Cardiac muscle cell (in vitro differentiated cells and primary cell): ENCODE data around the gene FMN2. TPM values are rescaled to one million over a fixed set of nuclear protein-coding genes. Genes with fewer than 3 reads are reported as not detected.
"Not testable (repeated sequence)": the region's sequence is repeated elsewhere in the genome, so short reads cannot be mapped to it uniquely, and the experiment has no call there.

Source experiments
- DNase-seq, 2 donors: peaks; one replicate each; pipeline versions ENCODE4 v3.0.0 to v3.0.0-alpha.2; 2010 to 2017; ENCODE audit warnings: low read depth in 1 of 2, low spot score in 1 of 2
- H3K27ac ChIP-seq: fragments of 200-600 bp; sonication (generic); 2 replicates; pipeline ENCODE4 v1.5.1; 2016
- H3K27me3 ChIP-seq: fragments of 200-600 bp; sonication (generic); 2 replicates; pipeline ENCODE4 v1.6.0; 2016; ENCODE audit warnings: control low read depth
- H3K36me3 ChIP-seq: fragments of 200-600 bp; sonication (generic); 2 replicates; pipeline ENCODE4 v1.5.1; 2016; ENCODE audit warnings: control low read depth
- H3K4me1 ChIP-seq: fragments of 200-600 bp; sonication (generic); 2 replicates; pipeline ENCODE4 v1.8.1; 2017; ENCODE audit warnings: low read depth, mild to moderate bottlenecking, mixed run types
- H3K4me3 ChIP-seq: fragments of 200-600 bp; sonication (generic); 2 replicates; pipeline ENCODE4 v1.5.1; 2016; ENCODE audit warnings: mild to moderate bottlenecking
- H3K9me3 ChIP-seq: fragments of 200-600 bp; sonication (generic); 2 replicates; pipeline ENCODE4 v1.5.1; 2017; ENCODE audit warnings: low read depth, mild to moderate bottlenecking, control low read depth
- CTCF ChIP-seq: IDR thresholded peaks from 2 replicates; pipeline ENCODE4 v1.5.1; 2012; ENCODE audit warnings: low read depth, mild to moderate bottlenecking, low read length
- polyA plus RNA-seq: library from polyadenylated mRNA; unstranded; fragments of >200 nt; fragmentation: Nextera tagmentation; extraction: Ambion mirVana; gene quantifications from 2 replicates; pipeline ENCODE4 v1.2.1, GENCODE V29; 2016
- total RNA-seq: library from RNA; depleted of rRNA; stranded (reverse); fragments of >200 nt; gene quantifications from 2 replicates; pipeline ENCODE4 v1.2.3, GENCODE V29; 2016

FMN2 gene
- total and polyA plus RNA-seq, 2 experiments from 2014 or later, result 0.42 to 2.7 TPM

GRCh38 chr1:240271081-240271480 is 179.4 kb downstream of the FMN2 start:
- H3K4me1 ChIP-seq, result peaks cover 5% of the 10 kb centered on the region
- H3K36me3 ChIP-seq, result no peaks in the 10 kb centered on the region

GRCh38 chr1:240274569-240274968 is 182.9 kb downstream of the FMN2 start:
- no peak overlapping the region for H3K4me3 ChIP-seq
- no peak overlapping the region for H3K27ac ChIP-seq
- no peak for TF ChIP-seq CTCF
- no peaks in the 10 kb centered on the region for H3K36me3 ChIP-seq
- H3K4me1 ChIP-seq, result peaks cover 14% of the 10 kb centered on the region
- no peaks in the 10 kb centered on the region for H3K27me3 ChIP-seq
- no peak for DNase-seq
- no peaks in the 10 kb centered on the region for H3K9me3 ChIP-seq

More at GRCh38 chr1:240271081-240271480, 179.4 kb downstream of the FMN2 start:
- Histone ChIP-seq H3K27me3 (no peaks in the 10 kb centered on the region), H3K4me3 (no peak overlapping the region), H3K9me3 (no peaks in the 10 kb centered on the region), H3K27ac (no peak overlapping the region)
- no peak for TF ChIP-seq CTCF
- no peak for DNase-seq

GRCh38 chr1:240275219-240275618 is 183.5 kb downstream of the FMN2 start:
- H3K27me3 ChIP-seq, H3K4me3 ChIP-seq, H3K9me3 ChIP-seq, H3K27ac ChIP-seq, DNase-seq, H3K36me3 ChIP-seq: not testable (repeated sequence)
- peaks cover 17% of the 10 kb centered on the region for H3K4me1 ChIP-seq

GRCh38 chr1:240278082-240278481 is 186.4 kb downstream of the FMN2 start:
- Histone ChIP-seq H3K4me1 (peaks cover 21% of the 10 kb centered on the region), H3K27me3 (no peaks in the 10 kb centered on the region), H3K4me3 (no peak overlapping the region), H3K36me3 (no peaks in the 10 kb centered on the region), H3K27ac (no peak overlapping the region), H3K9me3 (no peaks in the 10 kb centered on the region)
- no peak for DNase-seq
- no peak for TF ChIP-seq CTCF

GRCh38 chr1:240280560-240281322 is 189.1 kb downstream of the FMN2 start:
- no peak for TF ChIP-seq CTCF
- H3K27ac ChIP-seq, result peak overlapping the region; percentile 4
- DNase-seq, result no peak
- H3K4me1 ChIP-seq, result peaks cover 21% of the 10 kb centered on the region
- H3K9me3 ChIP-seq, result no peaks in the 10 kb centered on the region
- H3K36me3 ChIP-seq, result no peaks in the 10 kb centered on the region
- H3K4me3 ChIP-seq, result no peak overlapping the region
- no peaks in the 10 kb centered on the region for H3K27me3 ChIP-seq

GRCh38 chr1:240282061-240282830 is 190.6 kb downstream of the FMN2 start:
- no peak for TF ChIP-seq CTCF
- H3K4me1 ChIP-seq, result peaks cover 21% of the 10 kb centered on the region

More at GRCh38 chr1:240282061-240282830, 190.6 kb downstream of the FMN2 start:
- DNase-seq, result no peak
- Histone ChIP-seq H3K27me3 (no peaks in the 10 kb centered on the region), H3K36me3 (no peaks in the 10 kb centered on the region), H3K9me3 (no peaks in the 10 kb centered on the region), H3K27ac (no peak overlapping the region), H3K4me3 (no peak overlapping the region)
